Activated naive CD4-positive, alpha-beta T cell (primary cell): ENCODE data around the gene CYYR1.

Experiments
- DNase-seq, 4 experiments: peaks; one replicate each; lab custom pipeline; 2025; lab: John Stamatoyannopoulos, UW

Gene CYYR1

DNA sequence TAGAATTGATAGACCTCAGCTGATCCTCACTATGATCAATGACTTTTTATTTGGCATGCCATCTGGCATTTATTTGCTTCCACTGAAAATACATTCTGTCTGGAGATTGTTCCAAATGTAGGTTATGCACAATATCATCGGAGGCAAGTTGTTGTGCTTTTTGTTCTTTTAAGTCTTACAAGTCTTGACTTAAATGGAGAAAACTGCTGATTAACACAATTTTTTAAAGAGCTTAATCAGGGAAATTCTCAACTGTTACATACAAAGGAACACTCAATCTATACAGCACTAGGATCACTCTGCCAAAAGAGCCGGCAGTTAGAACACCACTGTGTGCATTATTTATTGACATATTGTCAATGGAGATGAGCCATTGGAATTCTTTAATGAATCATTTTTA, 19.2 kb downstream of the CYYR1 start:
- DNase-seq = no peak

DNA sequence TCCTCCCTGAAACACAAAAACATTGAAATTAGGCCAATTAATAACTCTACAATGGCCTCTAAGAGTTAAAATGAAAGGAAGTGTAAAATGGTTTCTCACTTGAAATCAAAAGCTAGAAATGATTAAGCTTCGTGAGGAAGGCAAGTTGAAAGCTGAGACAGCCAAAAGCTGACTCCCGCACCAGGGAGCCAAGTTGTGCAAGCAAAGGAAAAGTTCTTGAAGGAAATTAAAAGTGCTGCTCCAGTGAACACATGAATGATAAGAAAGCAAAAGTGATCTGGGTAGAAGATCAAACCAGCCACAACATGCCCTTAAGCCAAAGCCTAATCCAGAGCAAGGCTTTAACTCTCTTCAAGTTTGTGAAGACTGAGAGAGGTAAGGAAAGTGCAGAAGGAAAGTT, 22.8 kb downstream of the CYYR1 start:
- DNase-seq = no peak

DNA sequence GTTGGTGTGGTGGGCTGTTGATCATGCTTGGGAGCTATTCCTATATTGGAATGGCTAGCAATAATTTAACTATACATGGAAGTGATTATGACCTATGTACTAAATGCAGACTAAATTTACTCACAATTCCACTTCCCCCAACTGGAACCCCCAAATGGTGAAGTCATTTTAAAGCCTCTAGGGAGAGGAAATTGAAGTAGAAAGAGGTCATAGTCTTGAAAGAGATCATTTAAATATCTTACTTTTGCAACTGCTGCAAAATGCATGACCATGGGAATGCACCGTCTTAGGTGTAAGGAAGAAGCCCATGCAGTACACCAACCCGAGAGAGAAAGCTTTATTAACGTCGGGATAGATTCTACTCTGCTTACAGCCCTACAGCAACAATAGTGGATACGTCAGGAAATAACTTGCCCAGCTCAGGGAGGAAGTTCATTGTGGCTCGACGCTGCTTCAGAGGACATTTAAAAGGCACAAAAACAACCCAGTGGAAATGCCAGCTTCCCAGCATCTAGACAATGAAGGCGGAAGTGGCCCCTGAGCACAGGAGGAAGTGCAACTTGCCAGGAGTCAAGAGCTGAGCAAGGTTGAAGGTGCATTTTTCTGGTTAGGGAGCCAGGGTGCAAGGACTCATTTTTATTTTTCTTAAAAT, 26.5 kb downstream of the CYYR1 start:
- DNase-seq = no peak

DNA sequence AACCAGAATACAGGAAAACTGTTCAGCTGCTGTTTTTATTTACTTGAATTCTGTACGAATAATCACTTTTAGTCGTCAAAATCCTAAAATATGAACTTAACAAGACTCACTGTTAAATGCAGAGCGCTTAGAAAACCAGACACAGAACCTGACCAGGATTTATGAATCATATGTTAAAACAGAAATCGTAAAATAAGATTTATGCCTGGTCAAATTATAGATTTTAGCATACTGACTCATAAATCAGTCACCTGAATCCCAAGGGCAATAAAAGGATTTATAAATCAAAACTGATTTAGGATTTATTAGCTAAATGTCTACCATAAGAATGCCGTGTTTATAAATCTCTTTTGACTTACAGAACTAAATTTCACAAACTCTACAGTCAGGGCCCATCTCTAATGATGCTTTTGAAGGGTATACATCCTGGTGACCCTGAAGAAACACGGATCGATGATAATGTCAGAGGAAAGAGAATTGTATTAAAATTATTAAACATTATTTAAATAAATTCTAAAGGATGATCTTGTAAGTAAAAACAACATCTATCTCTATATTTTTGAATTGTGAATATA, 28.8 kb downstream of the CYYR1 start:
- no peak for DNase-seq

DNA sequence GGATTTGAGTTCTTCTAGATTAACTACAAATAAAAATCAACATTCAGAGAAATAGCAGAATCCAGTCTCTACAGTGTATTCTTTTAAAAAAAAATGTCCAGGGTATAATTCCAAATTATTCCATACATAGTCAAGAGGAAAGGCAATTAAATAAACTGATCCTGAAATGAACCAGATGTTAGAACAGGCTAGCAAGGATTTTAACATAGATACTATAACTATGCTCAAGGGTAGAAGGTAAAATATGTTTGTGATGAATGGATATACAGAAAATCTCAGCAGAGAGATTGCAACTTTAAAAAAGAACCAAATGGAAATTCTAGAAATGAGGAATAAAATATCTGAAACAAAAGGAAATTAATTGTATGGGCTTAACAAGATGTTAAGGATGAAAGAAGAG, 32.4 kb downstream of the CYYR1 start:
- no peak for DNase-seq

DNA sequence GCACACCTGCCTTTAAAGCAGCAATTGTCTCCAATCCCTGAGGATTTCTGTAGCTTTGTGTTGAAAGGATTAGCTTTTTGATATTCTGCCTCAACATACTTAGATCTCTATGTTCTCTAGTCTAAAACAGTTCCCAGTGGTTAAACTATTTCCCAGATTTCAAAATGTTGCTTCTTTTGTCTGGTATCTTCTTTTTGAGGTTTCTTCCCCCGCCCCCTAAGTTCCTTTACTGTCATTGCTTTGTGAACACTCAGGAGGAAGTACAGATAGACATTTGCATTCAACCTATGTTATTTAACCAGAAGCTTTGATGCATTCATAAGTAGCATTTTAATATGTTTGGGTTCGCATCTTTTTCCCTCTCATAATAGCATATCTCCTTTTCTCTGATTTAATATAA, 33.5 kb downstream of the CYYR1 start:
- no peak for DNase-seq

DNA sequence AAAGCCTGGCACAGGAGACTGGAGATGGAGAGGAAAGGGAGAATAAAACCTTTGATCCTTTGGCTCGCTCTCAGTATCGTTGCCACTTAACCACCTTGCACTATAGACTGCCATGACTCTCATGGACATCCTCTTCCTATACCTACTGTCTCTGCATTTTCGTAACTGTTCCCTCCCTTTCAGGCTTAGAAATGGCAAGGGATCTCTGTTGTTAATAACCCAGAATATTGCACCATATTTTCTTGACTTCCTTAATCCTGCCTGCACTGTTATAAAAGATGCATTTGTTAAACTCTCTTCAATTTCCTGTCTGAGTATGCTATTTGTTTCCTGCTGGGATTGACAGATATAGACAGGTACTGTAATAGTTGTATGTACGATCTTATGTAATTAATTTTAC, 38.6 kb downstream of the CYYR1 start:
- DNase-seq = no peak

DNA sequence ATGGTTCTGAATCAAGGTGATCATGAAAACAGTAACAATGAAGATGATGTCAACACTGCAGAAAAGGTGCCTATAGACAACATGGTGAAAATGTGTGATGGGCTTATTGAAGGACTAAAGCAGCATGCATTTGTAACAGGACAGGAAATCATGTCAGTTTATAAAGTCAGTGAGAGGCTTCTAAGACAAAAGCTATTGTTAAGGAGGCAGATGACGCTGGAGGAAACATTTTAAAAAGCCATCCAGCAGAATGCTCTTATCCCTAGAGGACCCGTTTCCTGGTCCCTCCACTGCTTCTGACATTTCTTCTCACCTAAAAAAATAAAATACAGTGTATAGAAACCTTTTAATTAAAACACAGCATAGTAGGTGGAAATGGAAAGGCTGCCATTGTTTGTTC, 40.9 kb downstream of the CYYR1 start:
- no peak for DNase-seq

DNA sequence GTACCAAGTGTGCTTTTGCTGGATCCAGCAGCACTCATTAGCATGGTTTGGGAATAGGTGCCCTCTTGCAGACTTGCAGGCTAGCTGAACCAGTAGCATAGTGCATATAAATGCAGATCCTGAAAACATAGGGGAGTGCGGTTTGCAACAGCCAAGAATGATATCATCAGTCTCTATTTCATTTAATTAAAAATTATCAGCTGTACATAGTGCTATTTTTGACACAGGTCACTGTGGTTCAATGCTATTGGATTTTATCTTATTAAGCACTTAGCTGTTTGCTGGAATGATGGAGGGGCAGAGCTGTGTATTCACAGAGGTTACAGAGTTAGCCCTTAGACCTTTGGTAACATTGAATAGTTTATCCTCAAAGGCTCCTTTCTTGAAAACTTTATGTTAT, 43.6 kb downstream of the CYYR1 start:
- no peak for DNase-seq

DNA sequence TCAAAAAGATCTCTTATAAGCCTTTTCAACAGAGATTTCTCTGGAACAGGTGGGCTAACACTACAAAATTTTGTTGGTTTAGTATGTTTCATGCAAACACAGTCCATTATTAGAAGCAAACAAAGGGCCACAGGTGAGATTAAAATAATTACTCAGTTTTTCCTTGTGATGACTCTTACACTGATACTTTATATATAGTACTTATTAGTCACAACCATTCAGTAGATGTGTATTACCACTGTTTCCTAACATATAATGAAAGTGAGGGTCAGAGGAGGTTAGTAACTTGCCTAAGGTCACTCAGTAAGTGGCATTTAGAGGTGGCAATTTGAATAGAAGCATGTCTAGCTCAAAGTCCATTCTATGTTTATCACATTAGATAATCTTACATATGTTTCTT, 44.2 kb downstream of the CYYR1 start:
- DNase-seq = no peak

DNA sequence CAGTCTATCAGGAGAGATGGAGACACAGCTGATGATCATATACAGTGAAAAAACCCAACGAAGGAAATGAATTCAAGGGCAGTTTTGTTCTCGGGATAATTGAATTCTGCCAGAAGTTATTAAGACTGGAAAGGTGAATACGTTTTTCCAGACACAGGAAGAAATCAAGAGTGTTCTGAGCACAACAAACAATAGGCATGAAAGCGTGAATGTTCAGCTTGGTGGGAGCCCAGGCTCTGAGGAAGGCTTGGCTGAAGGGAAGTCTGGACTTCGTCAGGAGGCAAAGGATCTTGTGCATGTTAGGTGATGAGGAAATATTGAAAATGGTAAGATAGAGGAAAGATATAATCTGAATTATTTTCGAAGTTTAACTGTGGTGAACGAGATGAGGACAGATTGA, 50.4 kb downstream of the CYYR1 start:
- no peak for DNase-seq

DNA sequence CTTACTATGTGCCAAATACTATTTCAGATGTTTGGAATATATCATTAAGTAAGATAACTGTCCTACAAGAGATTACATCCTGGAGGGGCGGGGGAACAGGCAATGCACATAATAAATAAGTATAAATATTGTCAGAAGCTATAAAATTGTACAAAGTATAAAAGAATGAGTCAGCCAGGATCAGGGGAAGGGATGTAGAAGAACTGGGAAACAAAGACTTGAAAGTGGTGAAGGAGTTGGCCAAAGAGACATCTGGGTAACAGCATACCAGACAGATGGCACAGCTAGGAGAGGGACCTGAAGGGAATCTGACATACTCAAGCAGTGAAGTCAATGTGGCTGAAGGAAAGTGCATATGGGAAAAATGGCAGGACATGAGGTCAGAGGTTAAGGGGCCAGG, 53.9 kb downstream of the CYYR1 start:
- DNase-seq = no peak

DNA sequence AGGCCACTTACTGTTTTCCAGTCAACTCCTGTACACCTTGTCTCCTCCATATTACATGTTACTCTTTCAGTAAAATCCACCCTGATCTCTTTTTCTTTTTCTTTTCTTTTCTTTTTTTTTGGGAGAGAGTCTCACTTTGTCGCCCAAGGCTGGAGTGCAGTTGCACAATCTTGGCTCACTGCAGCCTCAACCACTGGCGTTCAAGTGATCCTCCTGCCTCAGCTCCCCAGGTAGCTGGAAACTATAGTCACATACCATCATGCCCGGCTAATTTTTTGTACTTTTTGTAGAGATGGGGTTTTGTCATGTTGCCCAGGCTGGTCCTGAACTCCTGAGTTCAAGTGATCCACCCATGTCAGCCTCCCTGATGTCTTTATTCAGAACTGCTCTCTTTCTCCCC, 57.8 kb downstream of the CYYR1 start:
- DNase-seq = no peak

DNA sequence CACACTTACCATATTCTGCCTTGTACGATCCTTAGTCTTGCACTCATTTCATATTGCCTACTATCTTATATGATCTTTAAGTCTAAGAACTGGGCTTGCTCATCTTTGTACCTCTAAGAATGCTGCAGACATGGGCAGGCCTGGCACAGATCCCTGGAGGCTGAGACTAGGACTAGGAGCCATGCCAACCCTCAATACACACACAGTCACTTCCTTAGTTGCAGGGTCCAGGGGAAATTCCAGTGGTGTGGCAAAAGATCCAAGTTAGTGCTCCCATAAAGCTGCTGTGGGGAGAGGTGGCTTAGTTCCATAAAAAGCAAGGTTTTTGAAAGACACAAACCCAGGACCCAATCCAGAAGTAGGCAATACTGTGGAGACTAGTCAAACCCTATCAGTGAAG, 59.9 kb downstream of the CYYR1 start:
- DNase-seq = no peak

DNA sequence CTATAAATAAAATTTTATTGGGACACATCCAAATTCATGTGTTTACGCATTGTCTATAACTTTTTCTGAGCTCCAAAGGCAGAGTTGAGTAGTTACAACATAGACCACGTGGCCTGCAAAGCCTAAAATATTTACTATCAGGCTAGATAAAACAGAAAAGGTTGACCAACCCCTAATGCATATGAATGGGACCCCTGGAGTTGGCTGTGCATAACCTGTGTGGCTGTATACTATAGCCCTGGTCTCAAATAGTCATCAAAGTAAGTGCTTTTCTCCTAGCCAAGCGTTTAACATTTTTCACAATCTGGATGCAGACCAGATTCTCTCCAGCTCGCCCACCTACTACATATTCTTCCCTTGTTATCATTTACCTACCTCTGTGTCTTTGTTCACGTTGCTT, 60.4 kb downstream of the CYYR1 start:
- no peak for DNase-seq

DNA sequence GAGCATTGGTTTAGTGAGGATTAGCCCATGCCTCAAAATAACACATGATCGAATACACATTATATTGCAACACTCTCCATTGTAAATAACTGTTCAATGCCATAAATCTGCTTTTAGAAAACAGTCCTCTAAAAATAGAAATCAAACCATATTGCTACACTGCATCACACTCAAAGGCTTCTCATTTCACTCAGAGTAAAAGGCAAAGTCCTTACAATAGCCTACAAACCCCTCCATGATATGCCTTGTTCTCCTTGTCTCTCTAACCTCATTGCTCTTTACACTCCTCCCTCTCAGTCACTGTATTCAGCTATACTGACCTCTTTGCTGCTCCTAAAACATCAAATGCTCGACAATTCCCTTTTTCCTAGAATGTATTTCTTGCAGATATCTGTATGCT, 64.2 kb downstream of the CYYR1 start:
- no peak for DNase-seq

DNA sequence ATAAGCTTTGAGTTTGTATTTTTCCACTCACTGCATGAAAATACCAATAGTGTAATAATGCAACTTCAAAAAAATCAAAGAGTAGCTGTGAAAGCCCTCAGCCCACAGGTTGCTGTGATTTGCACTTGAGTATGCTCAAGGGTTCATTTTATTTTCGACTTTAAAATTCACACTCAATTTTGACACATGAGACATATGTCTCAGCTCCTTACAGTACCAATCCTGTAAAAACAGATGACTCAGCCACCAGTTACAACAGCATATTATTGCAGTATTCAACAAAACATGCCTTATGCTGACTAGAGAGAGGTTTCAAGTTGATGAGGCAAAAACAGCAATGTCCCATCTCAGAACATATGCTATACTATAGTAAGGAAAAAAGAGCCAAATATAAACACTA, 66.1 kb downstream of the CYYR1 start:
- no peak for DNase-seq

DNA sequence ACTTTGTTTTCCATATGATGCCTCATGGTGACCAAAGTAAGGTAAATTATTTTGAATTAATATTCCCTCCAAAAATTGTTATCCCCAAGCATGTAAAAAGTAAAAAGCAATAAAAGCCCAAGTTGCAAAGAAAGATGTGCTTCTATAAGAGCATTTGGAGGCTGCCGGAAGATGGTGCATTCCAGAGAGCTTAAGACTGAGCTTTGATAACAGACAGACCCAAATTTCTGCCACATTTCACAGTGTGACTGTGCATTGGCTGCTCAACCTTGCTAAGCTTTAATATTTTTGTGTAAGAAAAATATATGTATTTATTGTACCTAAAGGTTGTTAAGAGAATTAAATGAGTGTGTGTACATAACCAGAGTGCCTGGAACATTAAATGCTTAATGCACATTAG, 67.9 kb downstream of the CYYR1 start:
- DNase-seq = no peak

DNA sequence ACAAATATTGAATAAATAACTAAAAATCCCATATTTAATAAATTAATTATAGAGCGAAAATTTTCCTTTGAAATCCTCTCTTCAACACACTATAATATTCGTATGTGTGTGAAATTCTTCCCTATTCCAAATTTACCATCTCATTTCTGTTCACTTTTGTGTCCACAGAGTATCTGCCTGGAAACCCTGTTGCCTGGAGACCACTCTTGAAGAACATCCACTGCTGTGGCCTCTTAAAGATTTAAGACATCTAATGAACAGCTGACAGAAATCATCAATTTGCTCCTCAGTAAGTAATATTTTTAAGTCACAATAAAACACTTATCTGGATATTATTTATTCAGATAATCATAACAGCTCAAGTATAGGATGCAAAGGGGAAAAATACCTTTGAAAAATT, 69.7 kb downstream of the CYYR1 start:
- DNase-seq = no peak

DNA sequence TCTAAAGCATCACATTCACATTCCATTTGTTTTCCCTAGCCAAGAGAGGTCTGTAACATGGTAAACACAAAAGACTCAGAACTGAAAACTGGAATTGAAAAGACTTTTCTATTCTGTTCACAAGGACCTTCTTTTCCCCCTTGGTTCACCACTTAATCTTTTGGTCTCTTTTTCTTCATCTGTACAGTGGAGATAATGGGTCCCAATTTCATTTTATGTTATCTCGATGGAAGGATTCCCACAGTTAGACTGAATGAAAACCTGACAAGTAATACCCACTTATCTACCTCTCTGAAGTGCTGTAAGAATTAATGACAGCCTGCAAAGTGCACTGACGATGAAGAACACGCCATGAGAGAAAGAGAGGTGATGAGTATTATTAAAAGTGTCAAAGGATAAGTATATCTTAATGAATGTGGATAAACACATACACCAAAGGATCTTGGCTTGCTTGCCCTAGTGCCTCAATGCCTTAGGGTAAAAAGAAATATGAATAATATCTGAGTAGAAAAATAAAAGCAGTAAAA, 71.5 kb downstream of the CYYR1 start:
- no peak for DNase-seq

DNA sequence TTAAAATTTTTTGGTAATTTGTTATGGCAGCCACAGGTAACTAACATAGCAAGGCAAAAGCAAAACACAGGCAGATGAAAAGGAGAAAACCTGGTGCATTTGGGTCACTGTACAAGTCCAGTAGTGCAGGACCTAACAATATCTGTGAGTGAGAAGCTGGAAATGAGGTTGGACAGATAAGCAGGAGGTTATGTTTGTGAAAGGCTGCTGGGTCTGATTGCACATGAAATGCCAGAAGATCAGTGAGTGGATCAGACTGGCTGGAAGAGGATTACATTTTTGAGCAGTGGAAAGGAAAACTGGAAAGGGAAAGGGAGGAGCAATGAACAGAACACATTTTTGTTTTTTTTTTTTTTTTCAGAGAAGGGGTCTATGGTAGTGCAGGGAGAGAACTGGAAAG, 73.6 kb downstream of the CYYR1 start:
- DNase-seq = no peak

DNA sequence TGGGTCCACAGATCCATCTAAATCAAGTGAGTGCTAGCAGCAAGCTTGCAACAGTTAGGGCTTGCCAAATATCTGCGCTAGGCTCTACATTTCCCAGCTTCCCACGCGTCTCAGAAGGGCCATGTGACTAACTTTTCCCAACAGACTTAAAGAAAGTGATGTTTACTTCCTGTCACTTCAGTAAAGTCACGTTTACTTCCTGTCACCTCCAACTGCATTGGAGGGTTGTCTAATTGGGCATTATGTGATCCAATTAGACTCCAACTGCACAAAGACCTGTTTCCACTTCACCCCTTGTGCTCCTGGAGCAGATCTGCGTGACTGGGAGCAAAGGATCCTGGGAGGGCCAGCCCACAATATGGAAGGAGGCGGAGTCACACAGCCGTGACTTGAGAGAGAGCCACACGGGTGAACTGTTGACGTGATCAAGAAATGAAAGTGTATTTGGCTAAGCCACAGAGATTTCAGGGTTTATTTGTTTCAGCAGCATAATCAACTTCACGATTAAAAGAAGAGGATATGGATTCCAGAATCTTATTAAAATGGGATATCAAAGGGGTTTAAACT, 77.7 kb downstream of the CYYR1 start:
- no peak for DNase-seq

DNA sequence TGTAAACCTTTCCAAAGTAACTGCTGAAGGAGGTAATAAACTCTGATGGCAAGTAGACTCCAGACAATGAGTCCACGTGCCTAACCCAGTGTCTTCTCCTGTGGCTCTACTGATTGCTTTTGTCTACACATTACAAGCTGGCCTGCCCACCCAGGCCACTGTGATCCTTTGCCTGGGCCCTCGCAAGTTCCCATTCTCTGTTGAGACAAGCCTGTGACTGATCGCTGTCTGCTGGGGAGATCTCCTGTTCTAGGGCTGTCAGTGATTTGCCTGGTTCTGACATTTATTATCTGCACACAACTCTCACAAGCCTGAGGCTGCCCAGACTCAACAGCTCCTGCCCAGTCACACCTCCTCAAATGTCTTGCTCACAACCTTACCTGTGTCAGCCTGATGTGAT, 81.4 kb downstream of the CYYR1 start:
- no peak for DNase-seq

DNA sequence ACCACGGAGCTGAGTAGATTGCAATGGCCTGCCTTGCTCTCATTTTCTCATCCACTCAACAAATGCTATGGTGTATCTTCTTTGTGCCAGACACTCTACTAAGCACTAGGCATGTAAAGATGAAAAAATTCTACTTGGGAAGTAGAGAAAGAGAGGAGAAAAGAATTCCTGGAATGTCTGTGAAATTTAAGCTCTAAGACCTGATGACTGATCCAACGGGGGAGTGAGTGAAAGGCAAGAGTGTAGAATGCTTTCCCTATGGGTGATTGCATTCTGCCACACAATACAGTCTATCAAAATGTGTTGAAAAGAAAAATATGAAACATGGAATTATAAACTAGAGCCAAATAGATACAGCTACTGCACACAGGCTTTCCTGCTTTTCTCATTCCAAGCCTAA, 82.3 kb downstream of the CYYR1 start:
- DNase-seq = no peak
